ENCODE measurements around the gene FURIN.
"Not testable (repeated sequence)": the region's sequence is repeated elsewhere in the genome, so short reads cannot be mapped to it uniquely, and the experiment has no call there.

FURIN gene

DNA sequence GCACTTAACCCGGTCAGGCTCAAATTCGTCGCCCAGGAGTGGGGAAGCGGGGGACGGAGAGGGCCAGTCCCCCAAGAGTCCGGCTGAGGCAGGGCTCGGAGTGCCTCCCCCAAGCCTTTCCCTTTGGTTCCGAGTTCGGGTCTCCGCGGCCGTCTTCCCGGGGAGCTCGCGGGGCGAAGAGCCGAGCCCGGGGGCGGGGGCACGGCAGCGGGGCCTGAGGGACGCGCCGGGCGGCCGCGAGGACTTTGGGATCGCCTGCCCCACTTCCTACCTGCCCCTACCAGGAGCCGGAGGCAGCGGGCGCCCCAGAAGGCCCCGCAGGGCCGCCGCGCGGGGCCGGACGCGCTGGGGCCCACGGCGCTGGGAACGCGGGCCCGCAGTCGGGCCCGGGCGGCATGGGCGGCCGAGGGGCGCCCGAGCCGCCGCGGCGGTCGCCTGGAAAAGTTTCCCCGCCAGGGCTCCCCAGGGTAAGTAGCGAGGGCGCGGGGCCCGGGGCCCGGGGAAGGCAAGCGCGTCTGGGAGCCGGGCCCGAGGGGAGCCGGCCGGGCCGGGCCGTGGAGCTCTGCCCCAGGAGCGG lies 2.8 kb downstream of the FURIN start:
- peak; percentile 34 for DNase-seq

DNA sequence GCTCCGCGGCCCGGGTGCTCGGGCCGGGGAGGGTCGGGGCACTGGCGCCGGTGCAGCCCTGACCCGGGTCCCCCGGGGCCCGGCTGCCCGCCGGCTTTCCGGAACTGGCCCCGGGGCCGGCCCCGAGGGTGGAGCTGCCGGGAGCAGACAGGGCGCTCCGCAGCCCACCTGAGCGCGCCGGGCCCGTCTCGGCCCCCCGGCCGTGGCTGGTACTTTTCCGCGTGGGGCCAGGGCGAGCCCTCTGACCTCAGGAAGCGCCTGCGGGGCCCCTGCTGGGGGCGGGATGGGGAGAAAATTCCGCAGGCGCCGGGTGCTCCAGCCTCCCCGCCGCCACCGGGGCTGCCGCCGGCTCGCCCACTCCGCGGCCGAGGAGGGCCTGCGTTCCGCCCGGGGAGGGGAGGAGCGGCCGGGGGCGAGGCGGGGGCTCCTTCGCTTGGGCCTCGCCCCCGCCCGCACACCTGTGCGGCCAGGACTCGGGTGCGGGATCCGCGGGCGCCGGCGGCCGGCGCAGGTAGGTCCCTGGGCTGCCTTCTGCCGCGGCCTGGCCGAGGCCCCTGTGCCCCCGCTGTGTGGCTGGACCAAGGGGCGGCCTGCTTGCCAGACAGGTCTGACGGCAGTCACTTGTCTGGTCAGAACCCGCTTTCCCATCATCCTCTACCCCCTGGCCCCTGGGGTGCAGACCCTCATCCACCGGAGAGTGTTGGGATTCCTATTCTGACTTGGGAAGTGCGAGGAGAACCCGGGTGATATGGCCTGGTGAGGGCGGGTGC lies 3.5 kb downstream of the FURIN start:
- no peak for DNase-seq

DNA sequence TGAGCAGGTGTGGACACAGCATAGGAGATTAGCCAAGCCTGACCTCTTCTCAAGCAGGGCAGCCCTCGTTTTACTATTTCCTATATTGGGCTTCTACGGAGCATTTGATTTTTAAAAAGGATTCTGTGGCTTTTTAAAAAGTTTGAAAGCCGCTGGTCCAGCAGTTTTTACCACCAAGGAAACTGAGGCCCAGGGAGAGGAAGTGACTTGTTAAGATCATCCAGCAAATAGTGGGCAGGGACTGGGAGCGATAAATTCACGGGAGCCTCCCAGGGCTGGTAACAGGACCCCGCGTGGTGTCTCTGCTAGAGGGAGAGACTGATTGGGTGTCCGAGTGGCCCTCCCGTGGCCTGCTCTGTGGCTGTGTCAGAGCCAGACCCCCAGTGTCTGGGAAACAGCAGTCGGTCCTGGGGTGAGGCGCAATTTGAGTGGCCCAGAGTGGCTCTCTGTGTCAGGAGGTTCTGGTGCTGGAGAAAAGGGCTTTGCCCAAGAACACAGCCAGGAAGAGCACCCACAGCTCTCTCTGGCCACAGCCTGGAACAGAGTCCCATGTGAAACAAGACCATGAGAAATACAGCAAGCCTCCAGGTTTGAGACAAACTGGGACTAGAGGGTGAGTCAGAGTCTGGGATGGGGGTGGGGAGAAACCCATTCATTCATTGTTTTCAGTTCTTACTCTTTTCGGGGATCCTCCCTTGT lies 4.2 kb downstream of the FURIN start:
- DNase-seq: peak; percentile 69

DNA sequence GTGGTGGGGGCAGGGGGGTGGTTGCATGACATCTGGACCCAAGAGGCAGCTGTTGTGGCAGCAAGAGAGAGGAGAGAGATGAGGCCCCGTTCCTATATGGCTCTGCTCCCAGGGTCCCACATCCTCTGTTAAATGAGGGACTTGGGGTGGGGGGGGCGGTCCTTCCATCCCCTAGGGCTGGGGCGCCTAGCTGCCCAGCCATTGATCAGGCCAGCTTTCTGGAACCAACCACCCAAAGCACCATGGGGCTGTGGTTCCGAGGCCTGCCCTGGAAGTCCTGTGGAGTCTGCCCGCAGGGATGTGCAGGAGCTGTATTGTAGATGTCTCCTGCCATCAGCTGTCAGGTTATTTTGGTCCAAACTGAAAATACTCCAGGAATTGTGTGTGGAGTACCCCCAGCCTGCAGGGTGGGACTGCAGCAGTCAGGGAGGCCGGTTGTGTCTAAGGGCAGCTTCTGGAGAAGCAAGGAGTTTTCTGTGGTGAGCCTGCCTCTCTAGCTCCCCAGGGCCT lies 5.2 kb downstream of the FURIN start:
- no peak for DNase-seq

DNA sequence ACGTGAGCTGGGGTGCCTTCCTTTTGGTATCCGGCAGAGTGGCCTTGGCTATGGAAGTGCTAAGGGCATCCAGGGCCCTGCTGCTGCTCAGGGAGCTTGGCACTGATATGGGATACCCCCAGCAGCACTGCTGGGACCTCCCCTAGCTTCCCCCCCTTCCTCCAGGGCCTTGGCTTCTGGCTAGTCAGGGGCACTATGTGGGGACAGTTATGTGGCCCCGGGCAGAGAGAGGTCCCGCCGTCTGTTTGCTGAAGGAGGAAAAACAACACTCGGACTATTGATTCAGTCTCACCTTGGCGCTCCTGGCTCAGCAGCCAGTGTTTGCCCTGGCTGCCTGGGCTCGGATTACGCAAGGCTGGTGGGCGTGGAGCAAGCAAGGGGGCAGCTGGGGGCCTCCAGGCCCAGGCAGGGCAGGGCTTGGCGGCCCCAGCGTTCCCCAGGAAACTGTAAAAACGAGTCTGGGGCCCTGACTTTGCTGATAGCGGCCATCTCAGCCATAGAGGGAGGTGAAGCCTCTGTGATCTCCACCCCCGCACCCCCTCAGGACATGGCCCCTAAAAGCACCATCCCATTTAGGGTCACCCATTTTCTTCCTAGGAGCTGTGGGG lies 5.7 kb downstream of the FURIN start:
- DNase-seq: no peak

DNA sequence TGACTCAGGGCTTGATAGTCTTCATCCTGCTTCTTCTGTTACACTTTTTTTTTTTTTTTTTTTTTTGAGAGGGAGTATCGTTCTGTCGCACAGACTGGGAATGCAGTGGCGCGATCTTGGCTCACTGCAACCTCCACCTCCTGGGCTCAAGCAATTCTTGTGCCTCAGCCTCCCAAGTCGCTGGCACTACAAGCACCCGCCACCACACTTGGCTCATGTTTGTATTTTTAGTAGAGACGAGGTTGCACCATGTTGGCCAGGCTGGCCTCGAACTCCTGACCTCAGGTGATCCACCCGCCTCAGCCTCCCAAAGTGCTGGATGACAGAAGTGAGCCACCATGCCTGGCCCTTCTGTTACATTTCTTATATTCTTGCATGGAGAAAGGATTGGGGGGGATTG lies 6.6 kb downstream of the FURIN start:
- not testable (repeated sequence) for DNase-seq

DNA sequence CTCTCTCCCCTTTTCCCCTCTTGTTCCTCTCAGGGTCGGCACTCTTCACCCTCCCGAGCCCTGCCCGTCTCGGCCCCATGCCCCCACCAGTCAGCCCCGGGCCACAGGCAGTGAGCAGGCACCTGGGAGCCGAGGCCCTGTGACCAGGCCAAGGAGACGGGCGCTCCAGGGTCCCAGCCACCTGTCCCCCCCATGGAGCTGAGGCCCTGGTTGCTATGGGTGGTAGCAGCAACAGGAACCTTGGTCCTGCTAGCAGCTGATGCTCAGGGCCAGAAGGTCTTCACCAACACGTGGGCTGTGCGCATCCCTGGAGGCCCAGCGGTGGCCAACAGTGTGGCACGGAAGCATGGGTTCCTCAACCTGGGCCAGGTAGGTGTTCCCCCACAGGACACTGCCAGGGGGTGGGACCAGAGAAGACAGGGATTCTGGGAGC lies 7.2 kb downstream of the FURIN start:
- no peak for DNase-seq

DNA sequence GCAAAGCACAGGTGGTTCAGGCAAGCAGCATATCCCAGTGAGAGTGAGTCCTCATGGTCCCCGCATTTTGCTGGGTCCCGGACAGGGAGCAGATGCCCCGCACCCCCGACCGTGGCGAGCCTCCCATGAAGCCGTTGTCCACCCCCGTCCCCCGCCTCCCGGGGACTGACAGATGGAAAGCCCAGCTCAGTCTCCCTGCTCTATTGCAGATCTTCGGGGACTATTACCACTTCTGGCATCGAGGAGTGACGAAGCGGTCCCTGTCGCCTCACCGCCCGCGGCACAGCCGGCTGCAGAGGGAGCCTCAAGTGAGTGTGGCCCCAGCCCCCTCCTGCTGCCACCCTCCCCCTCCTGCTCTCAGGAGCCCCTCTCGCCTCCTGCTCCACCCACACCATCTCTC lies 7.7 kb downstream of the FURIN start:
- DNase-seq: no peak

DNA sequence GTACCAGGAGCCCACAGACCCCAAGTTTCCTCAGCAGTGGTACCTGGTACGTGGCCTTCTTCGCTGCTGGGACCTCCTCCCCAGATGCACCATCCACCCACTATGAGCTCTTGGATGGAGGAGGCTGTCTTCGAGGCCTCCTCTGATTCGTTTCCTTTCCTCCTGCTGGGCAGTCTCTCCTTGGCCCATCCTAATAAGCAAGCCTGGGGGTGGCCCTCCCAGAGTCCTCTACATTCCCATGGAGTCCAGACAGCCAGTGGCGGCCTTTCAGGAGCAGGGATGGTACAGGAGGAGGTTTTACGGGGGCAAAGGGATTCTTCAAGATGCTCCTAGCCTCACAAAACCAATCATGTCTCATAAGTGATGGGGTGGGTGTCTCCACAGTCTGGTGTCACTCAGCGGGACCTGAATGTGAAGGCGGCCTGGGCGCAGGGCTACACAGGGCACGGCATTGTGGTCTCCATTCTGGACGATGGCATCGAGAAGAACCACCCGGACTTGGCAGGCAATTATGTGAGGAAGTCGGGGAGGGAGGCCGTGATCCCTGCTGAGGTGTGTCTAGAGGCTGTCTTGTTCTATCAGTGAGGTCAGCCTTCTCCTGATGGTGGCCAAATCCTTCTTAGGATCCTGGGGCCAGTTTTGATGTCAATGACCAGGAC lies 8.3 kb downstream of the FURIN start:
- DNase-seq: no peak

DNA sequence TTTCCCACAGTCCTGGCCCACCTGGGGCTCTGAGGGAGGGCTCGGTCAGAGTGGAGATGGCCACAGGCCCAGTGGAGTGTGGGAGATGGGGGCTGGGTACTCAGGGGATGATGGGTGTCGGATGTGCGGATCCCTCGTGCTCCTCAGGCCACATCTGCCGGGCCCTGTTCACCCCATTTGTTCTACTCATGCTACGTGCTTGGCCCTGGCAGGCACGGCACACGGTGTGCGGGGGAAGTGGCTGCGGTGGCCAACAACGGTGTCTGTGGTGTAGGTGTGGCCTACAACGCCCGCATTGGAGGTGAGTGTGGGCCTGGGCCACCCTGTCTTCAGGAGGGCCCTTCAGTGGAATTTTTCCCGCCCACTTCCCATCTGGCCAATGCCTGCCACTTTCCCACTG lies 8.9 kb downstream of the FURIN start:
- no peak for DNase-seq

DNA sequence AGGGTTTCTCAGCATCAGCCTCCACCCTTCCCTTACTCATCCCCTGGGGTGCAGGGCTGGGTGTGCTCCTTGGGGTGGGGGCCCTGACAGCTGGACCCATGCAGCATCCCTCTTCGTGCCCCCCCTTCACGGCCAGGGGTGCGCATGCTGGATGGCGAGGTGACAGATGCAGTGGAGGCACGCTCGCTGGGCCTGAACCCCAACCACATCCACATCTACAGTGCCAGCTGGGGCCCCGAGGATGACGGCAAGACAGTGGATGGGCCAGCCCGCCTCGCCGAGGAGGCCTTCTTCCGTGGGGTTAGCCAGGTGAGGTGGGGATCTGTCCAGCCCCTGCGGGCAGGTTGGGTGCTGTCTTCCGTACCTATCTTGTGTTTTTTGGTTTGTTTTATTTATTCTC lies 9.6 kb downstream of the FURIN start:
- DNase-seq: no peak

DNA sequence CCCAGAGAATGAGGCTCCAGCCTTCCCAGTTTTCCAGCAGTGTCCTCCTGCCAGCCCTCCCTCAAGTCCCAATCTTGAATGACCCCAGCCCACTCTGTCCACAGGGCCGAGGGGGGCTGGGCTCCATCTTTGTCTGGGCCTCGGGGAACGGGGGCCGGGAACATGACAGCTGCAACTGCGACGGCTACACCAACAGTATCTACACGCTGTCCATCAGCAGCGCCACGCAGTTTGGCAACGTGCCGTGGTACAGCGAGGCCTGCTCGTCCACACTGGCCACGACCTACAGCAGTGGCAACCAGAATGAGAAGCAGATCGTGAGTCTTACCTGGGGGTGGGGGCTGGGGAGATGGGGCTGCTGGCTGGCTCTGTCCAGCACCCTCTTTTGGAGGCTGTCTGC lies 10.3 kb downstream of the FURIN start:
- no peak for DNase-seq

DNA sequence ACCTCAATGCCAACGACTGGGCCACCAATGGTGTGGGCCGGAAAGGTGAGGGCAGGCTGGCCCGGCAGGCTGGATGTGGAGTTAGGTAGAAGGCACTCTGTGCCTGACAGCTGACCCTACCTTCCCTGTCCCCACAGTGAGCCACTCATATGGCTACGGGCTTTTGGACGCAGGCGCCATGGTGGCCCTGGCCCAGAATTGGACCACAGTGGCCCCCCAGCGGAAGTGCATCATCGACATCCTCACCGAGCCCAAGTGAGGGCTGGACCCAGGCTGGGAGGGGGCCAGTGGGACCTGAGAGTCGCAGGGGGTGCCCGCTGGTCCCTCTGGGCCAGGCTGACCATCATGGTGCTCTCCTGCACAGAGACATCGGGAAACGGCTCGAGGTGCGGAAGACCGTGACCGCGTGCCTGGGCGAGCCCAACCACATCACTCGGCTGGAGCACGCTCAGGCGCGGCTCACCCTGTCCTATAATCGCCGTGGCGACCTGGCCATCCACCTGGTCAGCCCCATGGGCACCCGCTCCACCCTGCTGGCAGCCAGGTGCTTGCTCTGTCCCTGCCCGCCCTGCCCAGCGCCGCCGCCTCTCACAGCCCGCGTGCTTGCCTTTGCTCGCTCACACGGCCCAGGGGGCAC lies 11.5 kb downstream of the FURIN start:
- no peak for DNase-seq

DNA sequence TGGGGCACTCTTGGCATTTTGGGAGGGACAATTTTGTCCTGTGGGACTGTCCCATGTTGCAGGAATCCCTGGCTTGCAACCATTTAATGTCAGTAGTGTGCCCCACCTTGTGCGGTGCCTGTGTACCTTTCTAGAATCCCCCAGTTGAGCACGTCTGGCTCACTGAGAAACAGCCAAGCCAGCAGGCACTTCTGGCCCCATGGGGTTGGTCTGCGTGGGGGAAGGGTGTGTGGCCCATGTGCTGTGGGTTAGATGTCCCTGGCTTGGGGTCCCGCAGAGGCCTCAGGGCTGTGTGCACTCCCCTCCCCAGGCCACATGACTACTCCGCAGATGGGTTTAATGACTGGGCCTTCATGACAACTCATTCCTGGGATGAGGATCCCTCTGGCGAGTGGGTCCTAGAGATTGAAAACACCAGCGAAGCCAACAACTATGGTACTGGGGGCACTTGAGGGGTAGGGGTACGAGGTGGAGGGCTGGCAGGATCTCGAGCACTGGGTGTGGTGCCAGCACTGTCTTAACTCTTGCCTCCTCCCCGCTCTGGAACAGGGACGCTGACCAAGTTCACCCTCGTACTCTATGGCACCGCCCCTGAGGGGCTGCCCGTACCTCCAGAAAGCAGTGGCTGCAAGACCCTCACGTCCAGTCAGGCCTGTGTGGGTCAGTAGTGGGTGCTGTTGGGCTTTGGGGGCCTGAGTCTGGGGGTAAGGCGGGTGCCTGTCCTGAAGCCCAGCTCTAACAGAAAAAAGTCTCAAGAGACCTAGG lies 12.2 kb downstream of the FURIN start:
- no peak for DNase-seq

DNA sequence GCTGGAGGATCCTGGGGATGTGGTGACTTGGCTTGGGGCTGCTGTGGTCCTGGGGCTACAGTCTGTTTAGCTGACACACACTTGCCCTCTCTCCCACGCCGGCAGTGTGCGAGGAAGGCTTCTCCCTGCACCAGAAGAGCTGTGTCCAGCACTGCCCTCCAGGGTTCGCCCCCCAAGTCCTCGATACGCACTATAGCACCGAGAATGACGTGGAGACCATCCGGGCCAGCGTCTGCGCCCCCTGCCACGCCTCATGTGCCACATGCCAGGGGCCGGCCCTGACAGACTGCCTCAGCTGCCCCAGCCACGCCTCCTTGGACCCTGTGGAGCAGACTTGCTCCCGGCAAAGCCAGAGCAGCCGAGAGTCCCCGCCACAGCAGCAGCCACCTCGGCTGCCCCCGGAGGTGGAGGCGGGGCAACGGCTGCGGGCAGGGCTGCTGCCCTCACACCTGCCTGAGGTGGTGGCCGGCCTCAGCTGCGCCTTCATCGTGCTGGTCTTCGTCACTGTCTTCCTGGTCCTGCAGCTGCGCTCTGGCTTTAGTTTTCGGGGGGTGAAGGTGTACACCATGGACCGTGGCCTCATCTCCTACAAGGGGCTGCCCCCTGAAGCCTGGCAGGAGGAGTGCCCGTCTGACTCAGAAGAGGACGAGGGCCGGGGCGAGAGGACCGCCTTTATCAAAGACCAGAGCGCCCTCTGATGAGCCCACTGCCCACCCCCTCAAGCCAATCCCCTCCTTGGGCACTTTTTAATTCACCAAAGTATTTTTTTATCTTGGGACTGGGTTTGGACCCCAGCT lies 13.0 kb downstream of the FURIN start:
- no peak for DNase-seq

DNA sequence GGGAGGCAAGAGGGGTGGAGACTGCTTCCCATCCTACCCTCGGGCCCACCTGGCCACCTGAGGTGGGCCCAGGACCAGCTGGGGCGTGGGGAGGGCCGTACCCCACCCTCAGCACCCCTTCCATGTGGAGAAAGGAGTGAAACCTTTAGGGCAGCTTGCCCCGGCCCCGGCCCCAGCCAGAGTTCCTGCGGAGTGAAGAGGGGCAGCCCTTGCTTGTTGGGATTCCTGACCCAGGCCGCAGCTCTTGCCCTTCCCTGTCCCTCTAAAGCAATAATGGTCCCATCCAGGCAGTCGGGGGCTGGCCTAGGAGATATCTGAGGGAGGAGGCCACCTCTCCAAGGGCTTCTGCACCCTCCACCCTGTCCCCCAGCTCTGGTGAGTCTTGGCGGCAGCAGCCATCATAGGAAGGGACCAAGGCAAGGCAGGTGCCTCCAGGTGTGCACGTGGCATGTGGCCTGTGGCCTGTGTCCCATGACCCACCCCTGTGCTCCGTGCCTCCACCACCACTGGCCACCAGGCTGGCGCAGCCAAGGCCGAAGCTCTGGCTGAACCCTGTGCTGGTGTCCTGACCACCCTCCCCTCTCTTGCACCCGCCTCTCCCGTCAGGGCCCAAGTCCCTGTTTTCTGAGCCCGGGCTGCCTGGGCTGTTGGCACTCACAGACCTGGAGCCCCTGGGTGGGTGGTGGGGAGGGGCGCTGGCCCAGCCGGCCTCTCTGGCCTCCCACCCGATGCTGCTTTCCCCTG lies 13.8 kb downstream of the FURIN start:
- DNase-seq: no peak

DNA sequence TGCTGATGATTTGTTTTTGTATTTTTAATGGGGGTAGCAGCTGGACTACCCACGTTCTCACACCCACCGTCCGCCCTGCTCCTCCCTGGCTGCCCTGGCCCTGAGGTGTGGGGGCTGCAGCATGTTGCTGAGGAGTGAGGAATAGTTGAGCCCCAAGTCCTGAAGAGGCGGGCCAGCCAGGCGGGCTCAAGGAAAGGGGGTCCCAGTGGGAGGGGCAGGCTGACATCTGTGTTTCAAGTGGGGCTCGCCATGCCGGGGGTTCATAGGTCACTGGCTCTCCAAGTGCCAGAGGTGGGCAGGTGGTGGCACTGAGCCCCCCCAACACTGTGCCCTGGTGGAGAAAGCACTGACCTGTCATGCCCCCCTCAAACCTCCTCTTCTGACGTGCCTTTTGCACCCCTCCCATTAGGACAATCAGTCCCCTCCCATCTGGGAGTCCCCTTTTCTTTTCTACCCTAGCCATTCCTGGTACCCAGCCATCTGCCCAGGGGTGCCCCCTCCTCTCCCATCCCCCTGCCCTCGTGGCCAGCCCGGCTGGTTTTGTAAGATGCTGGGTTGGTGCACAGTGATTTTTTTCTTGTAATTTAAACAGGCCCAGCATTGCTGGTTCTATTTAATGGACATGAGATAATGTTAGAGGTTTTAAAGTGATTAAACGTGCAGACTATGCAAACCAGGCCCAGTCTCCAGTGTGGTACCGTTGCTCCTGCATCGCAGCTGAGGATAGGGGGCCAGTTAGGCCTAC lies 14.6 kb downstream of the FURIN start:
- DNase-seq: no peak

DNA sequence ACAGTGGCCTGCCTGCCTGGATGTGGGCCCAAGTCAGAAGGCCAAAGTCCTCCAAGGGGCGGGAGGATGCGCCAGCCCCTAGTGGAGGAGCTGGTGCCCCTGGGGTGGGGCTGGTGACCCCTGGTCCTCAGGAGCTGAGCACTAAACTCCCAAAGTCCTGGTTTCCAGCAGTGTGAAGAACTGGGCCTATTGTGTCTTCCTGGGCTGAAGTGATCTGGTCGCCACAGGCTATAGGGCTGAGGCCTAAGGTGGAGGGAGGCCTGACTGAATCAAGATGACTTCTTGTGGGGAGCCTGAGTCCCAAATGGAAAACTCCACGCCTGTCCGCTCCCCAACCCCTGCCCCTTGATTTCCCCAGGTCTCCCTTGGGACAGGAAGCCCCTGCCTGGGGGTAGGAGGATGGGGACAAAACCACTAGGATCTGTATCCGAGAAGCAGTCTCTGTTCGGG lies 15.2 kb downstream of the FURIN start:
- no peak for DNase-seq
